BE2C (cell line): ENCODE data around the gene TMTC3.

Experiments used
- DNase-seq: peaks from one replicate; pipeline ENCODE4 v3.0.0-alpha.2; 2020
- H3K27me3 ChIP-seq: fragments of 250-450 bp; sonication (Bioruptor Pico); 2 replicates; pipeline ENCODE4 v1.5.1; 2020; ENCODE audit warnings: mild to moderate bottlenecking
- H3K36me3 ChIP-seq: fragments of 250-450 bp; sonication (Bioruptor Pico); 2 replicates; pipeline ENCODE4 v1.5.1; 2020; ENCODE audit warnings: mild to moderate bottlenecking
- H3K4me1 ChIP-seq: fragments of 250-450 bp; sonication (Bioruptor Pico); 2 replicates; pipeline ENCODE4 v1.5.1; 2020
- H3K4me3 ChIP-seq: 2 replicates; pipeline ENCODE4 v1.5.1; 2011; ENCODE audit warnings: low read depth, low read length
- H3K9me3 ChIP-seq: fragments of 250-450 bp; sonication (Bioruptor Pico); 2 replicates; pipeline ENCODE4 v1.5.1; 2020
- TF ChIP-seq, protein P1 (sequence below): IDR thresholded peaks from 2 replicates; pipeline ENCODE4 v1.5.1; 2012; ENCODE audit warnings: mild to moderate bottlenecking, low read depth, low read length

Gene TMTC3

DNA sequence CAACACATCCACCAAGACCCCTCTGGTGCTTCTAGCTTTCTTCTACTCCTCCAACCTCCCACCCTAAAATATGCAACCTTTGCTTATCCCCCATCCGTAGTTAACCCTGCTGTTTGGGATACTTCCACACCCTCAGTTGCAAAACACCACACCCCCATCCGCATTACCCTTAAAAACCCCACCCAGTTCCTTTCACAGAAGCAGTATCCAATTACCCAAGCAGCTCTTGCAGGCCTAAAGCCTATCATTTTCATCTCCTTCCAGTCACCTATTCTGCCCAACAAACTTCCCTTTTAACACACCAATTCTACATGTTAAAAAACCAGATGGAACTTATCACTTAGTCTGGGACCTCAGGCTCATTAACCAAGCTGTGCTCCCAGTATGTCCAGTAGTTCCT lies 88.2 kb downstream of the TMTC3 start:
- no peaks in the 10 kb centered on the region for H3K27me3 ChIP-seq
- no peak for DNase-seq
- H3K4me1 ChIP-seq: no peaks in the 10 kb centered on the region
- no peaks in the 10 kb centered on the region for H3K9me3 ChIP-seq
- H3K4me3 ChIP-seq: no peak overlapping the region
- TF ChIP-seq, protein P1, sequence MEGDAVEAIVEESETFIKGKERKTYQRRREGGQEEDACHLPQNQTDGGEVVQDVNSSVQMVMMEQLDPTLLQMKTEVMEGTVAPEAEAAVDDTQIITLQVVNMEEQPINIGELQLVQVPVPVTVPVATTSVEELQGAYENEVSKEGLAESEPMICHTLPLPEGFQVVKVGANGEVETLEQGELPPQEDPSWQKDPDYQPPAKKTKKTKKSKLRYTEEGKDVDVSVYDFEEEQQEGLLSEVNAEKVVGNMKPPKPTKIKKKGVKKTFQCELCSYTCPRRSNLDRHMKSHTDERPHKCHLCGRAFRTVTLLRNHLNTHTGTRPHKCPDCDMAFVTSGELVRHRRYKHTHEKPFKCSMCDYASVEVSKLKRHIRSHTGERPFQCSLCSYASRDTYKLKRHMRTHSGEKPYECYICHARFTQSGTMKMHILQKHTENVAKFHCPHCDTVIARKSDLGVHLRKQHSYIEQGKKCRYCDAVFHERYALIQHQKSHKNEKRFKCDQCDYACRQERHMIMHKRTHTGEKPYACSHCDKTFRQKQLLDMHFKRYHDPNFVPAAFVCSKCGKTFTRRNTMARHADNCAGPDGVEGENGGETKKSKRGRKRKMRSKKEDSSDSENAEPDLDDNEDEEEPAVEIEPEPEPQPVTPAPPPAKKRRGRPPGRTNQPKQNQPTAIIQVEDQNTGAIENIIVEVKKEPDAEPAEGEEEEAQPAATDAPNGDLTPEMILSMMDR: no peak
- H3K36me3 ChIP-seq: no peaks in the 10 kb centered on the region

DNA sequence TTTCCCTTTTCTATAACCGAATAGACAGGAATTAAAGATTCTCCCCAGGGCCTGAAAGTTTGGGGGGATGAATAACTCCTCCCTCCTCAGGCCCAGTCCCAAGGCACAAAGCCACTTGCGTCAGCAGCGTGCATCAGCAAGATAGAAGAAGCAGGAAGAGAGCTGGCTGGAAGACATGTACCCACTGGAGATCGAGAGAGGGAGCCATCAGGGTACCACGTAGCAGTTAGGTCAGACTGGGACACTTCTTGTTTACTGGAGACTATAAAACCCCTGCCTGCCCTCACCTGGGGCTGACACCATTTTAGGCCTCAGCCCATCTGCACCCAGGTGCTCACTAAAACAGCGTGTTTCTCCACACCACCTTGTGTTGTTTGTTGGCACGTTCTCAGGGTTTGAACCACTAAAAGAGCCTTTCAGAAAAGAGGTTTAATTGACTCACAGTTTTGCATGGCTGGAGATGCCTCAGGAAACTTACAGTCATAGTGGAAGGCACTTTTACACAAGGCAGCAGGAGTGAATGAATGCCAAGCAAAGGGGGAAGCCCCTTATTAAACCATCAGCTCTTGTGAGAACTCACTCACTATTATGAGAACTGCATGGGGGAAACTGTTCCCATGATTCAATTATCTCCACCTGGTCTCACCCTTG lies 93.2 kb downstream of the TMTC3 start:
- Histone ChIP-seq H3K36me3 (no peaks in the 10 kb centered on the region), H3K4me1 (no peaks in the 10 kb centered on the region), H3K27me3 (no peaks in the 10 kb centered on the region), H3K4me3 (no peak overlapping the region), H3K9me3 (no peaks in the 10 kb centered on the region)
- TF ChIP-seq, protein P1: no peak
- no peak for DNase-seq

DNA sequence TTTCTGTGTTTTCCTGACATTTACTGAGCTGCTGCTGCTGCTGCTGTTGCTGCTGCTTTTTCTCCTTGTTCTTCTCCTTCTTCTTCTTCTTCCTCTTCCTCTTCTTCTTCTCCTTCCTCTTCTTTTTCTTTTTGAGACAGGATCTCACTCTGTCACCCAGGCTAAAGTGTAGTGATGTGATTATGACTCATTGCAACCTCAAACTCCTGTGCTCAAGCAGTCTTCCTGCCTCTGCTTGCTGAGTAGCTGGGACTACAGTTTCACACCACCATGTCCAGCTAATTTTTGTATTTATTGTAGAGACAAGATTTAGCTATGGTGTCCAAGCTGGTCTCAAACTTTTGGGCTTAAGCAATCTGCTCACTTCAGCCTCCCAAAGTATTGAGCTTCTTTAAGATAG lies 95.8 kb downstream of the TMTC3 start:
- TF ChIP-seq, protein P1: no peak
- no peak for DNase-seq
- Histone ChIP-seq H3K9me3 (no peaks in the 10 kb centered on the region), H3K4me1 (no peaks in the 10 kb centered on the region), H3K36me3 (no peaks in the 10 kb centered on the region), H3K4me3 (no peak overlapping the region), H3K27me3 (no peaks in the 10 kb centered on the region)

DNA sequence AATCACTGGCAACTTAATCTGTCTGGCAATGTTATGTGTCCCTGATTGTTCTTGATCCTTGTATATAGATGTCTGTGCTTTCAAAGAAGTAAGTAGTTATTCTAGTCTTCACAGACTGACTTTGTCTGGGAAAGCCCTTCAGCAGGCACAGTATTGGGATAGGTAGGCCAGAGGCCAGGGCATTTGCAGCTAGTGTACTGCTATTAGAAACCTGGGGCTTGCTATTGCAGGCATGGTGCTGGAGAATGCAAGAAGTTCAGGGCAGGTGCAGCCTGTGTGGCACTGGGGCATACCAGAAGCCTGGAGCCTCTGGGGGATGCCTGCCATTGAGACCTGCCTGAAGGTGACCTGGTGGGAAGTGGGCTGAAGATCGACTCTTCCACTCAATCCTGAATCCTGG lies 96.3 kb downstream of the TMTC3 start:
- Histone ChIP-seq H3K4me3 (no peak overlapping the region), H3K36me3 (no peaks in the 10 kb centered on the region), H3K9me3 (no peaks in the 10 kb centered on the region), H3K4me1 (no peaks in the 10 kb centered on the region), H3K27me3 (no peaks in the 10 kb centered on the region)
- DNase-seq: no peak
- TF ChIP-seq, protein P1: no peak

DNA sequence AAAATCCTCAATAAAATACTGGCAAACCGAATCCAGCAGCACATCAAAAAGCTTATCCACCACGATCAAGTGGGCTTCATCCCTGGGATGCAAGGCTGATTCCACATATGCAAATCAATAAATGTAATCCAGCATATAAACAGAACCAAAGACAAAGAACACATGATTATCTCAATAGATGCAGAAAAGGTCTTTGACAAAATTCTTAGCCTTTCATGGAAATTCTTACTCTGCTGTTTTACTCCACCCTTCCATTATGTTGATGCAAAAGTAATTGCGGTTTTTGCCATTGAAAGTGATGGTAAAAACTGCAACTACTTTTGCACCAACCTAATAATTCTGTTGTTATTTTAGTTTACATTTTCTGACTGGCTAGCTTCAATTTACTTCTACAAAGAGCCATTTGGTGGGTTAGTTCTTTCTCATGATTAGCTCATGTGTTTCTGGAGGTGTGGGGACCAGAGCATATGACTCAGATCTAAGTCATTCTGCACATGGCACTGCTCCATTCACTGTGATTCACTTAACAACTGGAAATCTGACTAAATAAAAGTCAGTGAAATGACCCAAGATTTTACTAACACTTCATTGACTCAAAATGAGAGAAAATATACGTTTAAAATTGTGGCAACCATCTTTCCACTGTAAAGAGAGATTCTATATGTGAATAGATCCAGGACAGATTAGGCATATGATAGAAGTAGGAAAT lies 99.9 kb downstream of the TMTC3 start:
- Histone ChIP-seq H3K4me3 (no peak overlapping the region), H3K9me3 (no peaks in the 10 kb centered on the region), H3K27me3 (no peaks in the 10 kb centered on the region), H3K36me3 (no peaks in the 10 kb centered on the region), H3K4me1 (no peaks in the 10 kb centered on the region)
- TF ChIP-seq, protein P1: no peak
- DNase-seq: no peak

DNA sequence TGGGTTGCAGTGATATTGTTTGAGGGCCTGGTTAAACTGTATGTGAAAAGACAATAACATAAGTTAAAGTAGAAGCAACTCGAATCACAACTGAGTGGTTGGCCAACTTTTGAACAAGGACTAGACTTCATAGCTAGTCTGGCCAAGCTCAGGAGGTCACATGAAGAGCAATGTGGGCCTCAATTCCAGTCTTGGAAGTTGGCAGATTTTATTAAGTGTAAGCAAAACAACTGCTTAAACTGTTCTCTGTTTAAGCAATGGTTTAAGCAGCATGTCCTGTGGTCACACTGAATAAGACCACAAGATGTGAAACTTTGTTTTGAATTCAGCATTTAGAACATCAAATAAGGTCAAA lies 100.4 kb downstream of the TMTC3 start:
- Histone ChIP-seq H3K4me3 (no peak overlapping the region), H3K4me1 (no peaks in the 10 kb centered on the region), H3K27me3 (no peaks in the 10 kb centered on the region), H3K9me3 (no peaks in the 10 kb centered on the region), H3K36me3 (no peaks in the 10 kb centered on the region)
- no peak for DNase-seq
- TF ChIP-seq, protein P1: no peak
